Choroid plexus epithelial cell (primary cell): Measurements from ENCODE around the gene PLA2G6.
"Not testable (repeated sequence)": the region's sequence is repeated elsewhere in the genome, so short reads cannot be mapped to it uniquely, and the experiment has no call there.

Source experiments
- DNase-seq: peaks from one replicate; pipeline ENCODE4 v3.0.0-alpha.2; 2010; ENCODE audit warnings: low read depth
- H3K4me3 ChIP-seq: 2 replicates; pipeline ENCODE4 v1.5.1; 2011; ENCODE audit warnings: low read depth, mild to moderate bottlenecking, control low read depth, low read length, moderate library complexity
- TF ChIP-seq, protein P1 (sequence below): conservative IDR thresholded peaks from 2 replicates; pipeline ENCODE4 v1.5.1; 2011; ENCODE audit warnings: low read depth, mild to moderate bottlenecking, control low read depth, inconsistent platforms, low read length, moderate library complexity

The PLA2G6 gene

DNA sequence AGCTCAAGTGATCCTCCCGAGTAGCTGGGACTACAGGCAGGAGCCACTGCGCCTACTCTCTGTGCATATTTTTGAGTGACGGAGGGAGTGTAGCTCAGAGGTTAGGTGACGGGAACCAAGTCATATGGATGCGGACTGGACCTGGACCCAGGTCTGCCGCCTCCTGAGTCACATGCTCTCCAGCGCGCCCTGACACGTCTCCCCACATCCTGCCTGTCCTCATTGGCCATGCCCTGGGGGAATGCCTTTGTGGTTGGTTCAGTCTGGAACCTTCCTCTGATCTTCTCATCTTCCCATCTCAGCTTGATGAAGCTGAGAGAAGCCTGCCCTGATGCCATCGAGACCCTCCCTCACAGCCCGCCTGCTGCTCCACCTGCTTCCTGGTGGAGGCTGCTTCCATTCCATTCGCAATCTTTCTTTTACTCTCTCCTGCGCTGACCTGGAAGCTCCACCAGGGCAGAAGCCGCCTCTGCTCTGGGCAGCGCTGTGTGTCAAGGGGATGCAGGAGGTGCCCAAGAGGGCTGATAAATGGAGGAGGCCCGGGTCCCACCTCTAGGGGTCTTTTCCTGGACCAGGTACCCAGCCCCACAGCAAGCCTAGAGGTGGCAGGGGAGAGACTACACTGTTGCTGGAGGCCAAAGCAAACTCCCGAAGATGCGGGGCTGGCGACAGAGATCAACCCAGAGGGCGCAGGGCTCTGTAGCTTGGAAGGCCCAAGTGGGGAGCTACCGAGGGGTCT is 57.2 kb downstream of the PLA2G6 start:
- no peak for DNase-seq

DNA sequence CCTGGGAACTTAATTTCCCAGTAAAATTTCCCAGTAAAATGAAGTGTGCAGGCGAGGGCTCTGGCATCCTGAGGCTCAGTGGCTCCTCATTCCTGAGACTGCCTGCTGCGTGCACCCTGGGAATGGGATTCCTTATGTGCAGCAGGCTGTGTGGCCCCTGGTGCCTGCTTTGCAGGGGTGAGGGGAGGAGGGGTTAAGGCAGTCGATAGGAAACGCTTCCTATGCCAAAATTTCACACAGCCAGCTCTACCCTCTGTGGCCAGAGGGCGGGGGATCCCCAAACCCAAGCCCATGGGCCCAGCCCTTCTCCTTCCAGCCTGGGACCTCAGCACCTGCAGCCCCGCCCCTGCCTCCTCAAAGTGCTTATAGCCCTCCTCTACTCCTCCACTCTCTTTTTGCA is 59.0 kb downstream of the PLA2G6 start:
- TF ChIP-seq, protein P1, sequence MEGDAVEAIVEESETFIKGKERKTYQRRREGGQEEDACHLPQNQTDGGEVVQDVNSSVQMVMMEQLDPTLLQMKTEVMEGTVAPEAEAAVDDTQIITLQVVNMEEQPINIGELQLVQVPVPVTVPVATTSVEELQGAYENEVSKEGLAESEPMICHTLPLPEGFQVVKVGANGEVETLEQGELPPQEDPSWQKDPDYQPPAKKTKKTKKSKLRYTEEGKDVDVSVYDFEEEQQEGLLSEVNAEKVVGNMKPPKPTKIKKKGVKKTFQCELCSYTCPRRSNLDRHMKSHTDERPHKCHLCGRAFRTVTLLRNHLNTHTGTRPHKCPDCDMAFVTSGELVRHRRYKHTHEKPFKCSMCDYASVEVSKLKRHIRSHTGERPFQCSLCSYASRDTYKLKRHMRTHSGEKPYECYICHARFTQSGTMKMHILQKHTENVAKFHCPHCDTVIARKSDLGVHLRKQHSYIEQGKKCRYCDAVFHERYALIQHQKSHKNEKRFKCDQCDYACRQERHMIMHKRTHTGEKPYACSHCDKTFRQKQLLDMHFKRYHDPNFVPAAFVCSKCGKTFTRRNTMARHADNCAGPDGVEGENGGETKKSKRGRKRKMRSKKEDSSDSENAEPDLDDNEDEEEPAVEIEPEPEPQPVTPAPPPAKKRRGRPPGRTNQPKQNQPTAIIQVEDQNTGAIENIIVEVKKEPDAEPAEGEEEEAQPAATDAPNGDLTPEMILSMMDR, result no peak
- H3K4me3 ChIP-seq, result no peak overlapping the region
- no peak for DNase-seq

More for the DNA sequence above, 57.2 kb downstream of the PLA2G6 start:
- TF ChIP-seq, protein P1, result no peak
- no peak overlapping the region for H3K4me3 ChIP-seq

DNA sequence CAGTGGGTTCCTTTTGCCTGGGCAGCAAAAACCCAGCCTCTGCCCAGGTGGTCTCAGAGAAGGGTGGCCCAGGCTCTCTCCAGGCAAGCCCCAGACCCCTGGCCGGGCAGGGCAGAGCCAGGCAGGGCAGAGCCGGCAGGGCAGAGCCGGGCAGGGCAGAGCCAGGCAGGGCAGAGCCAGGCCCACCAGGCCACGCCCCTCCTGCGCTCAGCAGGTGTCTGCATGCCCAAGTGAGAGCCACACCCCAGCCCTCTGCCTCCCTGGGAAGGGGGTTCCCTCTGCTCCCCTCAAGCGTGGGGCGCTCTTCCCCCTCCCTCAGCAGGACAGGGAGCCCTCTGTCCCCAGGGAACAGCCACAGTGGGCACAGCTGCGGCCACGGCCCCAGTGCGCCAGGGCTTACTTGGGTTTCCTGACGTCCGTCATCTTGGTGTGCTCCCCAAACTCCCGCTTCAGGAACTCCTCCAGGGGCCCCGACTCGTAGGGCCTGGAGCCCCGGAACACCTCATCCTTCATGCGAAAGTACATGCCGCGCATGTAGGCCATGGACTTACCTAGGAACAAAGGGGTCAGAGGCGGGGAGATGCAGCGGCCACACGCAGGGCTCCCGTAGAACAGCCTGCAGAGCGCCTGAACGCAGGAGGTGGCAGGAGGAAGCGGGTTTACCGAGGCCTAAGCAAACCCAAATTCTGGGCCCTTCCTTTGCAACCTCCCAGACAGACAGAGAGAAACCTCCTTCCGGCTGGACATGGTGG is 61.1 kb downstream of the PLA2G6 start:
- TF ChIP-seq, protein P1, result no peak
- DNase-seq, result no peak
- H3K4me3 ChIP-seq, result no peak overlapping the region

DNA sequence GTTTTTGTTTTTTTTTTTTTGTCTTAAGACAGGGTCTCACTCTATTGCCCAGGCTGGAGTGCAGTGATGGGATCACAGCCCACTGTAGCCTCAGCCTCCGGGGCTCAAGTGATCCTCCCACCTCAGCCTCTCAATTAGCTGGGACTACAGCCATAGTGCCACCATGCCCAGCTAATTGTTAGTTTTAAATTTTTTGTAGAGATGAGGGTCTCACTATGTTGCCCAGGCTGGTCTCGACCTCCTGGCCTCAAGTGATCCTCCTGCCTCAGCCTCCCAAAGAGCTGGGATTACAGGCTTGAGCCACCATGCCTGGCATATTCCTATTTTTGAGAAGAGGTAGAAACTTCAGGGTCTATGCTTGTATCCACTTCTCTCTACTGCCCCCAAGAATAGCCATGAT is 62.9 kb downstream of the PLA2G6 start:
- DNase-seq, H3K4me3 ChIP-seq: not testable (repeated sequence)

DNA sequence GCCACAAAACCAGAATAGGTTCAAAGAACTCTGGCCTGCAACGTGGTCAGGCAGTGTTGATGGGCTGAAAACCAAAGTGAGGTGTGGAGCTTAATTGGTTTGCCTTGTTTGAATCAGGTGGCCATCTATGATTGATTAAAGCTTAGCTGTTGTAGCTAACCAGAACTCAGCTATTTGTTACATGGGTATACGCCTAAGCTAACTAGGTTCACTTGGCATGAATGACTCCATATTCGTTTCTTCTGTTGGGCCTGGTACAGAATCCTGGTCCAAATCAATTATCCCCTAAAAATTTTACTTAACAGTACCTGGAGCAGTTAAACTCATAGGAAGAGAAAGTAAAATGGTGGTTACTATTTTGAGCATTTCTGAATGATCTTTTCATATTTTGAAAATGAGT is 63.4 kb downstream of the PLA2G6 start:
- H3K4me3 ChIP-seq, result no peak overlapping the region
- TF ChIP-seq, protein P1, result no peak
- no peak for DNase-seq

DNA sequence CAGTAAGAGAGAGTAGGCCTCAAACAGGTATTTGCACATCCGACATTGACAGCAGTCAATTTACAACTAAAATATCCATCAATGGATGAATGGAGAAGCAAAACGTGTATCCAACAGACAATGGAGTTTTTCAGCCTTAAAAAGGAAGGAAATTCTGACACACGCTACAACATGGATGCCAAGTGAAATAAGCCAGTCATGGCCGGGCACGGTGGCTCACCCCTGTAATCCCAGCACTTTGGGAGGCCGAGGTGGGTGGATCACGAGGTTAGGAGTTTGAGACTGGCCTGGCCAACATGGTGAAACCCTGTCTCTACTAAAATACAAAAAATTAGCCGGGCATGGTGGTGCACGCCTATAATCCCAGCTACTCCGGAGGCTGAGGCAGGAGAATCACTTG is 64.1 kb downstream of the PLA2G6 start:
- H3K4me3 ChIP-seq, DNase-seq: not testable (repeated sequence)

DNA sequence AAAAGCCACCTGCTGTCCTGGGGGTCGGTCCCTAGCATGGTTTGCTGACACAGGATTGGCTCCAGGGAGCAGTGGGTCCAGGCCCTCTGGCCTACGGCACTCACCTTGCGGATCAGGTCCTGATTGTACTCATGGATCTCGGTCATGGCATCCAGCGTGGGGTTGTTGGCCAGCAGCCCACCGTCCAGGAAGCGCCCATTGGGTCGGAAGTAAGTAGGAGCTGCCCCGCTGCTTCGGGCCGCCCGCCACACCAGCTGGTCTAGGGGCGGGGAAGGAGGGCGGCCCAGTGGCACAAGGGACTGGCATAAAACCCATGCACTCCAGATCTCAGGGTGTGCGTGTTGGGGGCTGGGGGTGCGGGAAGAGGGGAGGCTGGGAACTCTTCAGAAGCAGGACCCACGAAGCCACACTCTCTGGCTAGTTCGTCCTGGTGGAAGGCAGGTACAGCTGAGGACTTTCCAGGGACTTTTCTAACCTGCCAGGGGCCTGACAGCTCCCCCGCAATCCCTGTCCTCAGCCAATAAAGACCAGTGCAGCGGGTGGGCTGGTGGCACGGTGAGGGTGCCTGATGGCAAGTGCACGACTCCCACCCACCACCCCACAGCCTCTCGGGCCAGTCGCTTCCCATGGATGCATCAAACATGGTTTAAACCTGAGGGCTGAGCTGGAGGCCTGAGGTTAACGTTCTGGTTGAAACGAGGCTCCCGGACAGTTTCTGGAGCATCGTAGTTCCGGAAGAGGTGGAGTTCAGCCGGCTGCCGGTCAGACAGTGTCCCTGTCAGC is 66.0 kb downstream of the PLA2G6 start:
- DNase-seq, result no peak
- TF ChIP-seq, protein P1, result no peak
- H3K4me3 ChIP-seq, result no peak overlapping the region
